HepG2 (cell line): ENCODE measurements around the gene C16orf86. TPM values are rescaled to one million over a fixed set of nuclear protein-coding genes. Genes with fewer than 3 reads are reported as not detected.

Experiments
- ATRX ChIP-seq: sonication (generic); formaldehyde crosslinking; IDR thresholded peaks from 2 replicates; pipeline ENCODE4 v1.4.0; 2020; ENCODE audit warnings: missing genetic modification reagents, borderline replicate concordance
- CENPX ChIP-seq: sonication (generic); formaldehyde crosslinking; IDR thresholded peaks from 2 replicates; pipeline ENCODE4 v1.9.0; 2021; ENCODE audit warnings: mild to moderate bottlenecking, missing genetic modification reagents, moderate library complexity
- DMAP1 ChIP-seq: IDR thresholded peaks from 2 replicates; pipeline ENCODE4 v1.6.1; 2016
- ELF1 ChIP-seq: sonication (generic); formaldehyde crosslinking; IDR thresholded peaks from 2 replicates; pipeline ENCODE4 v1.4.0; 2020; ENCODE audit warnings: missing genetic modification reagents
- ELF3 ChIP-seq: IDR thresholded peaks from 2 replicates; pipeline ENCODE4 v1.6.1; 2016; ENCODE audit warnings: missing genetic modification reagents, missing compliant biosample characterization
- ETV6 ChIP-seq: sonication (generic); formaldehyde crosslinking; conservative IDR thresholded peaks from 2 replicates; pipeline ENCODE4 v1.4.0; 2020; ENCODE audit warnings: missing genetic modification reagents
- GATA4 ChIP-seq: sonication (generic); IDR thresholded peaks from 2 replicates; pipeline ENCODE4 v1.6.1; 2016; ENCODE audit warnings: antibody characterized with exemption, low read depth, borderline replicate concordance
- HES4 ChIP-seq: sonication (generic); formaldehyde crosslinking; IDR thresholded peaks from 2 replicates; pipeline ENCODE4 v1.9.0; 2021; ENCODE audit warnings: mild to moderate bottlenecking, missing genetic modification reagents, borderline replicate concordance
- JUN ChIP-seq: sonication (generic); formaldehyde crosslinking; IDR thresholded peaks from 2 replicates; pipeline ENCODE4 v1.4.0; 2020; ENCODE audit warnings: mild to moderate bottlenecking, missing genetic modification reagents
- KLF13 ChIP-seq: sonication (generic); formaldehyde crosslinking; IDR thresholded peaks from 2 replicates; pipeline ENCODE4 v1.4.0; 2020; ENCODE audit warnings: mild to moderate bottlenecking, missing genetic modification reagents
- KMT2B ChIP-seq: IDR thresholded peaks from 2 replicates; pipeline ENCODE4 v1.6.1; 2016; ENCODE audit warnings: missing genetic modification reagents, missing compliant biosample characterization
- NFIB ChIP-seq: sonication (generic); formaldehyde crosslinking; IDR thresholded peaks from 2 replicates; pipeline ENCODE4 v1.9.0; 2021; ENCODE audit warnings: missing genetic modification reagents, mild to moderate bottlenecking, borderline replicate concordance
- NFIC ChIP-seq: IDR thresholded peaks from 2 replicates; pipeline ENCODE4 v1.6.1; 2012; ENCODE audit warnings: mild to moderate bottlenecking, low read length, inconsistent platforms
- ZBTB2 ChIP-seq: sonication (generic); formaldehyde crosslinking; IDR thresholded peaks from 2 replicates; pipeline ENCODE4 v1.8.0; 2022; ENCODE audit warnings: low read depth, missing genetic modification reagents
- ZBTB40 ChIP-seq, 2 experiments: fragments of 450-650 bp in 1 of 2; sonication (generic) in 1 of 2; formaldehyde crosslinking in 1 of 2; IDR thresholded peaks; 2 replicates each; pipeline versions ENCODE4 v1.6.1 to v1.8.0; 2016 to 2022; ENCODE audit warnings: antibody characterized with exemption in 1 of 2, mild to moderate bottlenecking in 1 of 2, missing genetic modification reagents in 1 of 2
- ZC3H4 ChIP-seq: sonication (generic); formaldehyde crosslinking; IDR thresholded peaks from 2 replicates; pipeline ENCODE4 v1.4.0; 2020; ENCODE audit warnings: missing genetic modification reagents, borderline replicate concordance
- ZFP36L1 ChIP-seq: sonication (generic); formaldehyde crosslinking; IDR thresholded peaks from 2 replicates; pipeline ENCODE4 v1.8.0; 2022; ENCODE audit warnings: mild to moderate bottlenecking, missing genetic modification reagents, moderate library complexity
- ZKSCAN5 ChIP-seq: sonication (generic); formaldehyde crosslinking; IDR thresholded peaks from 2 replicates; pipeline ENCODE4 v1.5.1; 2020; ENCODE audit warnings: mild to moderate bottlenecking, missing genetic modification reagents
- ZNF10 ChIP-seq: sonication (generic); formaldehyde crosslinking; IDR thresholded peaks from 2 replicates; pipeline ENCODE4 v1.4.0; 2020; ENCODE audit warnings: mild to moderate bottlenecking, low read depth, missing genetic modification reagents, borderline replicate concordance
- ZNF44 ChIP-seq: sonication (generic); formaldehyde crosslinking; IDR thresholded peaks from 2 replicates; pipeline ENCODE4 v1.5.1; 2020; ENCODE audit warnings: mild to moderate bottlenecking, missing genetic modification reagents
- ZNF792 ChIP-seq: IDR thresholded peaks from 2 replicates; pipeline ENCODE4 v1.6.1; 2016
- polyA plus RNA-seq, 8 experiments: library from polyadenylated mRNA; depleted of rRNA in 3 of 8; stranded (reverse) in 7 of 8; unstranded in 1 of 8; fragments of >200 nt; fragmentation: Illumina TruSeq in 4 of 8; extraction: Trizol in 4 of 8; gene quantifications; 2 replicates each; pipeline versions ENCODE4 v1.2.1 to v1.2.3, GENCODE V29; 2011 to 2016; ENCODE audit warnings: low read depth in 4 of 8, missing spikeins in 1 of 8, mixed read lengths in 1 of 8; ENCODE audit not compliant: insufficient read depth in 1 of 8
- total RNA-seq, 5 experiments: library from RNA; depleted of rRNA; stranded (reverse); fragments of >200 nt; fragmentation: Illumina TruSeq; extraction: Trizol; gene quantifications; 2 replicates each; pipeline ENCODE4 v1.2.3, GENCODE V29; 2016; ENCODE audit warnings: low read depth in 1 of 5

Gene C16orf86
- total and polyA plus RNA-seq, 2 of the 13 experiments (the other 11 are each of a cell fraction or from before 2014, with no cell fraction given): 1.5 to 3.1 TPM

GRCh38 chr16:67652578-67653127 is 14.0 kb upstream of the C16orf86 start (continued):
- TF ChIP-seq ZBTB40 (IDR thresholded peaks at IDR 0.05) (no peak), ZBTB40 (CRISPR knock-in tag; IDR thresholded peaks at IDR 0.05) (no peak), ZFP36L1 (no peak), ZNF44 (CRISPR knock-in tag) (no peak), NFIB (CRISPR knock-in tag) (no peak), DMAP1 (CRISPR knock-in tag) (no peak), ELF3 (peak; percentile 34; the same call in 1 of the 2 replicates), JUN (CRISPR knock-in tag) (no peak), ETV6 (CRISPR knock-in tag) (peak; percentile 72; the same call in 1 of the 2 replicates), ZNF10 (CRISPR knock-in tag) (no peak), ATRX (CRISPR knock-in tag) (no peak), ZBTB2 (peak; percentile 45; the same call in 1 of the 2 replicates), NFIC (no peak), ZKSCAN5 (no peak), ZNF792 (CRISPR knock-in tag) (no peak), CENPX (CRISPR knock-in tag) (no peak), ELF1 (no peak), KLF13 (no peak), KMT2B (no peak), HES4 (CRISPR knock-in tag) (peak; percentile 77; the same call in 1 of the 2 replicates), GATA4 (no peak), ZC3H4 (no peak)
